ENCODE results near the gene CEMIP2. TPM values are rescaled to one million over a fixed set of nuclear protein-coding genes. Genes with fewer than 3 reads are reported as not detected.

The CEMIP2 gene
- total RNA-seq, 3 donors from 2014 or later: 79.0 to 144 (median 81.2) TPM

DNA sequence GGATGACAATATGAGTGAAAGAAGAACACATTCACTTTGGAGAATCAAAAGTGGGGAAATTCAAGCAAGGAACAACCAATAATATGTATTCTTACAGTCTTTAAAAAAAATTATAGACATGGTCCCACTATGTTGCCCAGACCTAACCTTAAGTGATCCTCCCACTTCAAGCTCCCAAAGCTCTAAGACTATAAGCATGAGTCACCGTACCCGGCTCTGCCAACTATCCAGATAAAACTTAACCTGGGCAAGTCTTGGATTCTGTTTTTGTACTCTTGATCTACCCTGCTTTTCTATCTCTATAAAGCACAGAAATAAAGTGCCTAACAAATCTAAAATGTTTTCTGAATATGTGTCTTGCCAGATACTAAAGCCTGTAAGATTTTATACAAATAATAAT, 30.9 kb downstream of the CEMIP2 start:
- no peaks in the 10 kb centered on the region for H3K36me3 ChIP-seq
- no peak overlapping the region for H3K4me3 ChIP-seq
- TF ChIP-seq, protein P1, sequence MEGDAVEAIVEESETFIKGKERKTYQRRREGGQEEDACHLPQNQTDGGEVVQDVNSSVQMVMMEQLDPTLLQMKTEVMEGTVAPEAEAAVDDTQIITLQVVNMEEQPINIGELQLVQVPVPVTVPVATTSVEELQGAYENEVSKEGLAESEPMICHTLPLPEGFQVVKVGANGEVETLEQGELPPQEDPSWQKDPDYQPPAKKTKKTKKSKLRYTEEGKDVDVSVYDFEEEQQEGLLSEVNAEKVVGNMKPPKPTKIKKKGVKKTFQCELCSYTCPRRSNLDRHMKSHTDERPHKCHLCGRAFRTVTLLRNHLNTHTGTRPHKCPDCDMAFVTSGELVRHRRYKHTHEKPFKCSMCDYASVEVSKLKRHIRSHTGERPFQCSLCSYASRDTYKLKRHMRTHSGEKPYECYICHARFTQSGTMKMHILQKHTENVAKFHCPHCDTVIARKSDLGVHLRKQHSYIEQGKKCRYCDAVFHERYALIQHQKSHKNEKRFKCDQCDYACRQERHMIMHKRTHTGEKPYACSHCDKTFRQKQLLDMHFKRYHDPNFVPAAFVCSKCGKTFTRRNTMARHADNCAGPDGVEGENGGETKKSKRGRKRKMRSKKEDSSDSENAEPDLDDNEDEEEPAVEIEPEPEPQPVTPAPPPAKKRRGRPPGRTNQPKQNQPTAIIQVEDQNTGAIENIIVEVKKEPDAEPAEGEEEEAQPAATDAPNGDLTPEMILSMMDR (IDR thresholded peaks at IDR 0.05): no peak
- TF ChIP-seq POLR2A (IDR thresholded peaks at IDR 0.05): no peak
- no peaks in the 10 kb centered on the region for H3K9me3 ChIP-seq
- intact Hi-C loops (cut with DNase I; ENCODE audit: low total_unique reads): no loop called here
- H3K4me1 ChIP-seq: no peaks in the 10 kb centered on the region
- no peak overlapping the region for H3K27ac ChIP-seq
- H3K27me3 ChIP-seq: no peaks in the 10 kb centered on the region
- no peak for DNase-seq (ENCODE audit: low spot score in 2 of 2)

DNA sequence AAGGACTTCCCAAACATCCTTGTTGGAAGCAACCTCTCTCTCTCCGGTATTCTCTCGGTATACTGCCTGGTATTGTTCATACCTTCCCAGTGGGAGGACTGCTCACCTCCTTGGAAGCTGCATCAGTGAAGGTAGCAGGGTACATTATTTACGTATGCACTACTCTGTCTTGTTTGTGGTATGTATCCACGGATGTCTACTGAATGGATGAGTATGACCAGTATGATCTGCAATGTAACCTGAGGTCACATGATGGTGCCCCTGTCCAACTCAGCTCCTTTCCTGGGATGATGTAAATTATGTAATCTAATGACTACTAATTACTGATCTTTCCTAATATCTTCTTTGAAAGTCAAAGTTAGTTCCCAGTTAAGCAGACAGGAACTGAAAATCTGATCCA, 32.1 kb downstream of the CEMIP2 start:
- TF ChIP-seq, protein P1 (IDR thresholded peaks at IDR 0.05): no peak
- no peak for TF ChIP-seq POLR2AphosphoS5 (IDR thresholded peaks at IDR 0.05)
- no peak for TF ChIP-seq POLR2A (IDR thresholded peaks at IDR 0.05)
- Histone ChIP-seq H3K4me3 (no peak overlapping the region), H3K9me3 (no peaks in the 10 kb centered on the region), H3K27ac (no peak overlapping the region), H3K36me3 (no peaks in the 10 kb centered on the region), H3K4me1 (no peaks in the 10 kb centered on the region), H3K27me3 (no peaks in the 10 kb centered on the region)
- no peak for DNase-seq (ENCODE audit: low spot score in 2 of 2)
- intact Hi-C loops (cut with DNase I; ENCODE audit: low total_unique reads): no loop called here

DNA sequence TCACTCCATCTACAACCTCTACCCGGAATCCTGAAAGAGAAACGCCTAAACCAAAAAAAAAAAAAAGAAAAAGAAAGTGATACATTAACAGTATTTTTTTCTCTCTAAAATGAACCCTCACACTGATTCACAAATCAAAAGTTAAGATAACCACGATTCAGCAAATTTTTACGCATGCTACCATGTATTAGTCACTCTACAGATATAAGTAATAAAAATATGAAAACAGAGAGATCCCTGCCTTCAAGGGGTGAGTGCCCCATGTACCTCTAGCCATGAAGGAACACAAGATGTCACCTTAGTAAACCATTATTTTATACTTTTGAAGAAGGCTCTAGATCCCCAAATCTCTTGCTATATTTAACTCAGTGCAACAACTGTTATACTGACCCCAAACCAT, 33.4 kb downstream of the CEMIP2 start:
- no peak for DNase-seq (ENCODE audit: low spot score in 2 of 2)
- intact Hi-C loops (cut with DNase I; ENCODE audit: low total_unique reads): no loop called here
- Histone ChIP-seq H3K27me3 (no peaks in the 10 kb centered on the region), H3K27ac (no peak overlapping the region), H3K4me1 (no peaks in the 10 kb centered on the region), H3K36me3 (no peaks in the 10 kb centered on the region), H3K4me3 (no peak overlapping the region), H3K9me3 (no peaks in the 10 kb centered on the region)
- TF ChIP-seq, protein P1 (IDR thresholded peaks at IDR 0.05): no peak
- no peak for TF ChIP-seq POLR2AphosphoS5 (IDR thresholded peaks at IDR 0.05)
- TF ChIP-seq POLR2A (IDR thresholded peaks at IDR 0.05): no peak

DNA sequence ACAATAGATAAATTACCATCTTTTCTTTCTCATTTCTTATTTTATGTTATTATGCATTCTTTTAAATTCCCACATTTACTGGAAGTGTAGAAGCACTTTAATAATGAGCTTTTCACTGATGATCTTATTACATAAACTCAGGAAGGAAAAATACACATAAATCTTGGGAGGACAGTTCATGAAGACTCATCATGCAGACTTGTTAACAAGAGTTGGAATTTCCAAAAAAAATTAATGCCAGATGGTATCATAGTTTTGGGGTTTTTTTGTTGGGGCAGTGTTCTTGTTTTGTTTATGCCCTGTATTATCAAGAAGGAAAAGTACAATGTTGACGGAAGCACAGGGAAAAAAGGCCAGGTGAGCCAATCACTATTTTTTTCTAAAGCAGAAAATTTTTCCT, 35.1 kb downstream of the CEMIP2 start:
- TF ChIP-seq, protein P1 (IDR thresholded peaks at IDR 0.05): no peak
- TF ChIP-seq POLR2AphosphoS5 (IDR thresholded peaks at IDR 0.05) (no peak), POLR2A (IDR thresholded peaks at IDR 0.05) (no peak)
- Histone ChIP-seq H3K27me3 (no peaks in the 10 kb centered on the region), H3K4me3 (no peak overlapping the region), H3K36me3 (no peaks in the 10 kb centered on the region), H3K27ac (no peak overlapping the region), H3K4me1 (no peaks in the 10 kb centered on the region), H3K9me3 (no peaks in the 10 kb centered on the region)
- no peak for DNase-seq (ENCODE audit: low spot score in 2 of 2)
- intact Hi-C loops (cut with DNase I; ENCODE audit: low total_unique reads): no loop called here

- no peaks in the 10 kb centered on the region for H3K9me3 ChIP-seq
- no peaks in the 10 kb centered on the region for H3K4me1 ChIP-seq
- intact Hi-C loops (cut with DNase I; ENCODE audit: low total_unique reads): loop anchor here (5.0 kb wide), 1 partner anchor 1167 kb away; no protein-coding TSS in a partner anchor
- no peak for TF ChIP-seq POLR2AphosphoS5 (IDR thresholded peaks at IDR 0.05)
- TF ChIP-seq POLR2A (IDR thresholded peaks at IDR 0.05): no peak
- TF ChIP-seq, protein P1 (IDR thresholded peaks at IDR 0.05): no peak
- H3K4me3 ChIP-seq: no peak overlapping the region
- no peaks in the 10 kb centered on the region for H3K27me3 ChIP-seq
- H3K36me3 ChIP-seq: no peaks in the 10 kb centered on the region
- no peak for DNase-seq (ENCODE audit: low spot score in 2 of 2)
- no peak overlapping the region for H3K27ac ChIP-seq
Observed at GRCh38 chr9:71729816-71730526, 38.3 kb downstream of the CEMIP2 start.
